GM19438 (cell line): ENCODE measurements around the gene SIRPB1.
"Not testable (repeated sequence)": the region's sequence is repeated elsewhere in the genome, so short reads cannot be mapped to it uniquely, and the experiment has no call there.

ENCODE experiments used
- ATAC-seq: cut with Tn5 transposase; IDR thresholded peaks from one replicate; pipeline ENCODE4 v1.9.1; 2021; ENCODE audit warnings: low read depth; ENCODE audit not compliant: unreplicated experiment

The SIRPB1 gene

DNA sequence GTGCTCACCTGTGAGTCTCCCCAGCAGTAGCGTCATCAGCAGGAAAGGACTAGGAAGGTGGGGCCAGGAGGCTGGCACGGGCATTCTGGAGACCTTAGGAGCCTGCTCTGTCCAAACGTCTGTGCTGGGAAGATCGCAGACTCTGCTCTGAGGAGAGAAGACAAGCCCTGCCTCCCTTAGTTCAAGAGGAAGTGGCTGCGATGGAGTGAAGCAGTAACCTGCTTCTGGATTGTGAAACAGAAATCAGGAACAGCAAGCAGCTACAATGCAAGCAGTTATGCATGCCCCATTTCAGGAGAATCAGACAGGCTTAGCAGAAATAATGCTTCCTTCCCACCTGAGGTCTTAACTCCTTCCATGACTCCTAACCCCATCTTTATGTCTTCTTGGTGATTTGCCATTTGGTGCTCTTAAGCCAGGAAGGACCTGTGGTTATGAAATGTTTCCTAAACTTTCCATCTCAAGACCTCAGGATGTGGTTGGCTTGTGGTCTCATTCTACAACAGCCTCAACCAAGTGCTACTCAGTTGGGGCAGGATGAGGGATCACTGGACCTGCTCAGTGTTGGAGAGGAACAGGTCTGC lies at the start of gene SIRPB1:
TSS of gene SIRPB1 (minus strand) at position 149 of the 584 bp plus-strand sequence. CDS start at position 84, 65 bp downstream.
- no peak for ATAC-seq

DNA sequence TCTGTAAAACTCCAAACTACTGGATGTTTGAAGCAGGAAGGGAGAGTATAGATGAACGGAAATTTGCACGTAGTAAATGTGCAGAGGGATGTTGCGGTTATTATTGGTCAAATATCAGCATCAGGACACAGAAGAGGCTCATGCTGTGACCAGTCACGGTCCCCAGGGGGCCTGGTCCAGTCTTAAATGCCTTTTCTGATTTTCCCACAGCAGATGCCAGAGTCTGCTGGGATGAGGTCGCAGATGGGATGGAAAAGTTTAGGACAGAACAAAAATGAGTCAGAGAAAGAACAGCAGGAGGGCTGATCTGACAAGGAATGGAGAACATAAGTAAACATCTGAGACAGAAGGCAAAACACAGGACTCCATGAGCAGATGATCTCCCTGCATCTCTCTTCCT lies 49.5 kb upstream of the SIRPB1 start:
- ATAC-seq: no peak

DNA sequence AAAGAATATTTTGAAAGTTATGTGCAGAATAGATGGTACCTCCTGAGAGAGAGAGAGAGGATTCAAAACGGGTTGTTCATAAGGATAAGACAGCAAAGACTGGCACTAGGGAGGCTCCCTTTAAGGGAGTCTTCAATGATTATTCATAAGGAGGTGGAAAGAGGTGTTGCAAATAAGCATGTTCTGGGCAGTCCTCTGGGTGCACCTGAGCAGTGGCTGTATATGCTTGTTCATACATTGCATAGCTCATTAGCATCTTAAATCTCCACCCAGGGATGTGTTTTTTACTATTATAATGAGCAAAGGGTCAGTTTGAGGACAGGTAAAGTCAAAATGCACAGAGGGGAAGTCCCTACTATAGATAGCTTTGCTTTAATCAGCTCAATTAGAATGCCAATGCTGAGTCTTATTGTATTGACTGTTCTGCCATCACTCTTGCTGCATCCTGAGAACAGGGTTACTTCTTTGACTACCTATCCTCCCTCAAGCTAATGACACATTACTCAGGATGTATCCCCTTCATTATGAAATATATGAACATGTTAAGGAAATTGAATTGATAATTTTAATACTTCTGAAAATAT lies 47.8 kb upstream of the SIRPB1 start:
- ATAC-seq: no peak

DNA sequence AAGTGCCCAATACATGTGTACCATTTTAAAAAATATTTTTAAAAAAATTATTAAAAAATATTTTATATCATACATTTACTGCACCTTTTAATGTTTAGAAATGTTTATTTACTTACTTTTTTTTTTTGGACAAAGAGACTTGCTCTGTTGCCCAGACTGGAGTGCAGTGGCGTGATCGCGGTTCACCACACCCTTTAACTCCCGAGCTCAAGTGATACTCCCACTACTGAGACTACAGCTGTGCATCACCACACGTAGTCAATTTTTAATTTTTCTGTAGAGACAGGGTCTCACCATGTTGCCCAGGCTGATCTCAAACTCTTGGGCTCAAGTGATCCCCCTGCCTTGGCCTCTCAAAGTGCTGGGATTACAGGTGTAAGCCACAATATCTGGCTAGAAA lies 47.0 kb upstream of the SIRPB1 start:
- ATAC-seq: no peak

DNA sequence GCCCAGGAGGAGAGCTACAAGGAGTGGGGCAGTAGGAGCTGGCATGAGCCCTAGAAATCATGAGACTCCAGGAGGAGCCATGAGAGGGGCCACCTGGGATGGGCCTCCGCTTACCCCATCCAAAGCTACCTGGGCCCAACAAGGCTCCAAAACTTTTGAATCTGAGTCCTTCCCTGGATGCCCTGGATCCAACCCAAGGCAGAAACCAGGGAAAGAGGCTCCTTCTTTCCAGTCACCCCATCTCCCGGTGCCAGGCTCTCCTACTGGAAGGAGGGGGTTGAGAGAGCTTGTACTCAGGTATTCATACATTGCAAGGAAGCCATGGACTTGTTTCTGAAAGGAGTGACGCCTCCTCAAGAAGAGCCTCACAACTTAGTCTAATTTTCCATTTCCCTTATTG lies 45.5 kb upstream of the SIRPB1 start:
- ATAC-seq: no peak

DNA sequence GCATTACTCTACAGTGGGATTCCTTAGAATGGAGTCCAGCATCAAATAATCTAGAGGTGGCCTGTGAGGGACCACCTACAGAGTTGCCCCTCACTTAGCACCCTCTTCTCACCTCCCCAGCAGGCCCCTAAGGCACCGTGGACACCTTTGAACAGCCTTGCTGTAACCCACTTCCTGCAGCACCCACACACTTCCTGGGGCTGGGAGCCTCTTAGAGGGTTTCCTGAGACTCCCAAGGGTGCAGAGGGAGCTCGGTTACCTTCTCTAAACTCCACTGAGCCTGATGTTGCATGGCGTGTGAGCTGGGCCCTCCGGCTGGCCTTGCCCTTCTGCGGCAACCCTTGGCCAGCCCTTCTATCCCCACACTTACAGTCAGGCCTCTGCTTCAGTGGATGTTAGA lies 45.1 kb upstream of the SIRPB1 start:
- no peak for ATAC-seq

DNA sequence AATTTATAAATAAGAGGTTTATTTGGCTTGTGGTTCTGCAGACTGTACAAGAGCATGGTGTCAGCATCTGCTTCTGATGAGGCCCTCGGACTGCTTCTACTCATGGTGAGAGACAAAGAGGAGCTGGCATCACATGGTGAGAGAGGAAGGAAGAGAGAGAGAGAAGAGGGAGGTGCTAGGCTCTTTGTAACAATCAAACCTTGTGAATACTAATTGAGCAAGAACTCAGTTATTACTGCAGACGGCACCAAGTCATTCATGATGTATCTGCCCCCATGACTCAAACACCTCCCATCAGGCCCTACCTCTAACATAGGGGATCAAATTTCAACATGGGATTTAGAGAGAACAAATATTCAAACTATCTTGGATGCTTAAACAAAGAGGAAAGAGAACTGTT lies 44.1 kb upstream of the SIRPB1 start:
- ATAC-seq: no peak

DNA sequence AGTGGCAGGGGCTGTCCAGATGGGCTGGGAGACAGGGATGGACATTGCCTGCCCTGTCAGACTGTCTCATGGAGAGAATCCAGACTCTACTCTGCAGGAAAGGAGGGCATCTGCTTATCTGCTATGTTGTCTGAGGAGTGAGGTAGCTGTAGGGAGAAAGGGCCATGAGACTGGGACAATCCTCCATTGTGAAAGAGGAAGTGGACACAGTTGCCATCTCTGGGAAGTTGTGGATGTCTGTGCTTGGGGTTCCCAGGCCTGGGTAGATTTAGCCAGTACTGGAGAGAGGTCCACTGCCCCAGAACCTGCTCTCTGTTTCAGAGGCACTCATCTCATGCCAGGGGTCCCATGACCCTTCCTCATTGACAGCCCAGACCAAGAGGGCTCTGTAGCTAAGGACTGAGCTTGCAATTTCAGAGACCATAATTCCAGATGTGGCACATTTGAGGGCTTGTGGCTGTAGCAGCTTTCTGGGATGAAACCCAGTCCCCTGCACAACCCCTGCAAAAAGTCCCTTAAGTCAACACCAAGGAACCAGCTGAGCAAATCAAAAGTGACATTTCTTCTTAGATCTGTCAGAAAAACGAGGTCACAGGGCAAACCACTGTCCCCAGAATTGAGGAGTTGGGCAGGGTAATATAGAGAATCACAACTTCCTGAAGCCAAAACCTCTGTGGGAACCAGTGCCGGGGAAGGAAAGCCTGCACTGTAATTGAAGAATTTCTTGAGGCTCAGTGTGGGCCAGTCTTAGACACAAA lies 41.9 kb upstream of the SIRPB1 start:
- no peak for ATAC-seq

DNA sequence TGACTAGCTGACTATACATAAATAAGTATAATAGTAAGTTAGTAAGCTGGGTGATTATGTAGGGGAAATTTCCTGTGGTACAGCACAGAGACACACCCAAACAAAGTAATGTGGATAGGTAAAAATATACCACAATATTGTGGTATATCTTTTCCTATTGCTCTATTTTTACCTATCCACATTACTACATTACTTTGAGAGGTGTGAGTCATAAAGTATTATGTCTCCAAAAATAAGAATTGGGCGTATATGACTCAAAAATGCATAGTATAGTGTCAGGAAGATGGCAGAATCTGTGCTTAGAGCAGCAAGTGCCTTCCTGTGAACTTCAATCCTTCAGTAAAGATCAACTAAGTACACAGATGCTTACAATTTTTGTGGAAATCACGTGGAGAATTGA lies 40.4 kb upstream of the SIRPB1 start:
- ATAC-seq: no peak

DNA sequence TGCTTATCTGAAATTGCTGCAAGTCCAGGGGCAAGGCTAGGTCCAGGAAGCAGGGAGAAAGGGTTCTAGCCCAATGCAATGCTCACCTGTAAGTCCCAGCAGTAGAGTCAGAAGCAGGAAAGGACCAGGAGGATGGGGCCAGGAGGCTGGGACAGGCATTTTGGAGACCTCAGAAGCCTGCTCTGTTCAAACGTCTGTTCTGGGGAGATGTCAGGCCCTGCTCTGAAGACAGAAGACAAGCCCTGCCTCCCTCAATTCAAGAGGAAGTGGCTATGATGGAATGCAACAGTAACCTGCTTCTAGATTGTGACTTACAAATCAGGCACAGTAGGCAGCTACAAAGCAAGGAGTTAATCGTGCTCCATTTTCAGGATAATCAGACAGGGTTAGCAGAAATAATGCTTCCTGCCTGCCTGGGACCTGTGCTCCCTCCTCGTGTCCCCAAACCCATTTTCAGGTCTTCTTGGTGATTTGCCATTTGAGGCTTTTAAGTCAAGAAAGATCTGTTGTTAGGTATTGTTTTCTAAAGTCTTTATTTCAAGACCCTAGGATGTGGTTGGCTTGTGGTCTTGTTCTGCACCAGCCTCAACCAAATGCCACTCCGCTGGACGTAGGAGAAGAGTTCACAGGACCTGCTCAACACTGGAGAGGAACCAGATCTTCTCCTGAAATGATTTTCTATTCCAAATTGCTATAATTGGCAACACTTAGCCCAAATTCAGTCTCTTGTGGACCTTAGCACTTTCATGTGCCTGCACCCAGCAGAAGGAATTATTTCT lies 37.9 kb upstream of the SIRPB1 start, which contains the start of gene SIRPG:
TSS of gene SIRPG (minus strand) at position 224 of the 779 bp plus-strand sequence. CDS start at position 159, 65 bp downstream.
- ATAC-seq: no peak

DNA sequence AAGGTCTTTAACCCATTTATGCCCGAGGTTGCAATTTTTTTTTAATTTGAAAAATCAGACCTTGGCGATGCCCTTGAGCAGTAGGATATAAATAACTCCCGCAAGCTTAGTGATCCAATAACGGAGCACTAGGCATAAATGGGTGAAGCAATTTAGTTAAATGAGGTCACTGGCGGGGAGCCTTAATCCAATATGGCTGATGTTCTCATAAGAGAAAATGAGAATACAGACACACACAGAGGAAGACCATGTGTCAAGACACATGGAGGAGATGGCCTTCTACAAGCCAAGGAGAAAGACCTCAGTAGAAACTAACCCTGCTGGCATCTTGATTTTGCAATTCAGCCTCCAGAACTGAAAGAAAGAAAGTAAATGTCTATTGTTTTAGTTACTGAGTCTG lies 37.0 kb upstream of the SIRPB1 start:
- ATAC-seq: no peak

DNA sequence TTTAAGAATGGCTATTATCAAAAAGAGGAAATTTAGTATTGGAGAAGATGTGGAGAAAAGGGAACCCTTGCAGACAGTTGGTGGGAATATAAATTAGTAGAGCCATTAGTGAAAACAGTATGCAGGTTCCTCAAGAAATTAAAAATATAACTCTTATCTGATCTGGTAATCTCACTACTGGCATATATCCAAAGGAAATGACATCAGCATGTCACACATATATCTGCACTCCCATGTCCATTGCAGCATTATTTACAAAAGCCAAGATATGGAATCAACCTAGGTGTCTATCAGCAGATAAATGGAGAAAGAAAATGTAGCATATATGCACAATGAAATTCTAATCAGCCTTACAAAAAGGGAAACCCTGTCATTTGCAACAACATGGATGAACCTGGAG lies 35.2 kb upstream of the SIRPB1 start:
- no peak for ATAC-seq

DNA sequence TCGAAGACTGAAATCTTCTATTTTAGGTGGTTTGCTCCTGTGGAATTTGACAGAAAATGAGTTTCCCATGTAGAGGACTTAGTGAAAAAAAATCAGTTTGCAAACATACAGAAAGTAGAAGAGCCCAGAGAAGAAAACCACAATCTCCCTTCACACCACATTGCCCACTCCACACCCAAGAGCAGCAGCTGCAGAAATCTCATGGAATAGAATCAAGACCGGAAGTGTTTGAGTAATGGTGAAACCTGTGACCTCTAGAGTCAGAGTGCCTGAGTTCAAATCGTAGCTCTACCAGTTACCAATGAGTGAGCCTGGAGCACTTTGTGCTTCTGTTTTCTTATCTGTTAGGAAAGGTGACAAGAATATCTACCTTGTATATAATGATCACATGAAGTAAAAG lies 33.2 kb upstream of the SIRPB1 start:
- ATAC-seq: no peak

DNA sequence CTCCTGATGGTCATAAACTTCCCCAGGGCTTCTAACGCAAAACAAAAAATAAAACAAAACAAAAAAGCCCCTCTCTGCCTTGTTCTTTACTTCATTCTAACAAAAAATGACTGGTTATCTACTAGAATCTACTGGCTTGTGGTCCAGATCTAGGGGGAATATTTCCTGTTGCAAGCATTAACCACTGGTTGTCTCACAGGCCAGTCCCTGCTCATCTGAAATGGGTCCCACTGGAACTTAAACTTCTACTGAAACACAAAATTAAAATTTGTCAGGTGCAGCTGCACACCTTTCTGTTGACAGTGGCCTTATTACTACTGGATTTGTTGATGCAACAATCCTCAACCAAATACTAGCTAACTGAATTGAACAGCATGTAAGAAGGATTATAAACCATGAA lies 32.3 kb upstream of the SIRPB1 start:
- ATAC-seq: no peak

DNA sequence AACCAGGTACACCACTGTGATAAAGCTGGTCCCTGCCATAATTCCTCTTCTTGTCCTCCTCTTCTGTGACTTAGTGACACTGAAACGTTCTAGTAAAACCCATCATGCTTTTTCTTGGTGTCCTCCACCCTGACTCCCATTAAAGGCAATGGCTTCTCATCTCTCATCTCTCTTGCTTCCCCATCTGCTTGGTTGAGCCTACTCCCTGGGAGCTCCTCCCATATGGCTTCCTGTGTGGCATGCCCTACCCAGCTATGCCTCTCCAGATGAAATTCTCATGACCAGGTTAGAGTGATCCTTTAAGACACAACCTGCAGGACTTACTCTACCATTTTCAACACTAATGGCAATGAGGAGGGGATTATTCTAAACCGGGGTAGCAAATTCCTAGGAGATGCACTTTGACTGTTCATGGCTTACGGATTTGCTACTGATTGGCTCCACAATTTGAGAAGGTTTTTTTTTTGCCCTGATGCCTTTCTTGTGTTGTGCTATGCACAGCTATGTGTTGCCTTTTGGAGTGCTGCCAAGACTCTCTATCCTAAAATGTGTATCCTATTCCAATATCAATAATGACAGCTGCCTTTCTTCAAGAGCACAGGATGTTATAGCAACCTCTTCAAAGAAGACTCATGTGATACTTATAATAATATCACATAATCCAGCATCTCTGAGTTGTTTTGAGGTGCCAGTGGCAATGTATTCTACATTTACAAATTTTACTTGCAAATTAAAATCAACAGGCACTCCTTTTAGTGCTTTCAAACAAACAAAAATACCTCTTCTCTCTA lies 31.7 kb upstream of the SIRPB1 start:
- no peak for ATAC-seq

DNA sequence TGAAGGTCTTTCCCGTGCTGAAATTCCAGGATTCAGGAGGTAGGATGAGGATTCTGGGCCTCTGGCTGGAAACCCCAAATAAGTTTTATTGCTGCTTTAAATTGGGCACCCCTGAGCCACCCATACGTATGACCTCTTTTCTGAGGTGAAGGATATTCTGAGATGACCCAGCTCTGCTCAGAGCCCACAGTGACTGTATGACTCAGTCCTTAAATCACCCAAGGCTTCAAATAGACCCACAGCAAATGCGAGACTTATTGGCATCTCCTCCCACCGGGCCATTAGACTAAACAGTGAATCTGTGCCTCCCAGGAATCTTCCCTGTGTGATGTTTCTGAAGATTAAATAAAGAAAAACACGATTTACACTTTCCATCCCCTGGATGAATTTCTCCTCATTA lies 28.3 kb upstream of the SIRPB1 start:
- no peak for ATAC-seq

DNA sequence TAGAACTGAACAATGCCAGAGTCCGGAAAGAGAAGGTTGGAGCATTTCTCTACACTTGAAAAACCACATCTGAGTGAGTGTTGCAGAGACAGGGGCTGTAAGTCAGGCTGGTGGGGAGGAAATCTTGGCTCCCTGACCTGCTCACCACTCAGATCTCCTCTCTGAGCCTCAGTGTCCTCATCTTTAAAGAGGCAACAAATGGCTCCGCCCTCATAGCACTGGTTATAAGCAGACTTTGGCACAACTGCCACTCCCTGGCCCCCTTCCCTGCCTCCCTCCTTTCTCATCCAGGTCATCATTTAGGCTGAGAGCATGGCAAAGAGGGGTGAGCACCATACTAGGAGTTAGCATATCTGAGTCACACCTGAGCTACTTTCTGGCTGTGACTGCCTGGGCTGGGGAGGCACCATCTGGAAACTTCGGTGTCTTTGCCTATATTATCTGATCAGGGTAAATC lies 27.2 kb upstream of the SIRPB1 start:
- no peak for ATAC-seq

DNA sequence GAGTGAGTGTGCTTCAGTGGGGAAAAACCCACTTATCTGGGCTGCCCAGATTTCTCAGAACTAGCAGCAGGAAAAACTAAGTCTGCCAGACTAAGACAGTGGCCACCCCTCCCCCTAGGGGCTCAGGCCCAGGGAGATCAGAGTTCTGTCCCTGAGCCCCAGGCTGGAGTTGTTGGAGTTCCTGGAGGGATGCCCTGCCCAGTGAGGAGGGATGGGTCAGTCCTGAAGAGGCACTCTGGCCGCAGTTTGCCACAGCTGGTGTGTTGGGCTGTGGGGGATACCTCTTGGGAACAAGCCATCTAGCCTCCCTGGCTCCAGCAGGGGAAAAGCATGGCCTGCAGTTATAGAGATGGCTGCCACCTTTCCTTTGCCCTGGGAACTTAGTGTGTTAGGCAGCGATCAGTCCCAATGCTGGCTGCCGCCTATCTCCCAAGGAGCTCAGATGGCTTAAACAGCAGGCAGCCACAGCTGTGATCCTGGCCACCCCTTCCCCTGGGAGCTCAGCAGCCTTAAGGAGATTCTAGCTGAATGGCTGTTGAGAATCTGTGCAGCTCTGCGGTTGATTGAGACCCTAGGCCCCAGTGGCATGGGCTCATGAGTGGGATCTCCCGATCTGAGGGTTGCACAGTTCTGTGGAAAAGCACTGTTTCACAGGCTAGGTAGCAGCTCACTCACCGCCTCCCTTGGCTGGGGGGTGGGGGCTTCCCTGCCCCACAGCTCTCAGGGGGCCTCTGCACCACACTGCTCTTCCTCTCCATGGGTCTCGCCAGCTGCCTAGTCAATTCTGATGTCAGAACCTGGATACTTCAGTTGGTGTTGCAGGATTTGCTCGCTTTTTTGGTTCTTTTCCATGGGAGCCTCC lies 24.5 kb upstream of the SIRPB1 start:
- ATAC-seq: no peak

DNA sequence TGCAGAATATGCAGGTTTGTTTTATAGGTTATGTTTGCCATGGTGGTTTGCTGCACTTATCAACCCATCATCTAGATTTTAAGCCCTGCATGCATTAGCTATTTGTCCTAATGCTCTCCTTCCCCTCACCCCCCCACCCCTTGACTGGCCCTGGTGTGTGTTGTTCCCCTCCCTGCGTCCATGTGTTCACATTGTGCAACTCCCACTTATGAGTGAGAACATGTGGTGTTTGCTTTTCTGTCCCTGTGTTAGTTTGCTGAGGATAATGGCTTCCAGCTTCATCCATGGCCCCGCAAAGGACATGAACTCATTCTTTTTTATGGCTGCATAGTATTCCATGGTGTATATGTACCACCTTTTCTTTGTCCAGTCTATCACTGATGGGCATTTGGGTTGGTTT lies 18.8 kb upstream of the SIRPB1 start:
- ATAC-seq: not testable (repeated sequence)
